HepG2 (cell line): ENCODE data around the gene VAX1. TPM values are rescaled to one million over a fixed set of nuclear protein-coding genes. Genes with fewer than 3 reads are reported as not detected.

ENCODE experiments used
- ATAC-seq: fragments of 200-7000 bp; cut with Tn5 transposase; 3 replicates; pipeline ENCODE4 v1.9.1; 2020; ENCODE audit warnings: mild to moderate bottlenecking, moderate library complexity
- BruUV-seq: library from RNA; stranded (reverse); fragments of 400-500 nt; replicated peaks from 2 replicates; lab custom pipeline; 2021; lab: Mats Ljungman, UMichigan
- CTCF ChIA-PET: fragments of 300-600 bp; formaldehyde crosslinking; extraction: SDS; loops from one replicate; lab custom pipeline; 2021; ENCODE audit warnings: low total read pairs, inconsistent platforms, low intra/inter-chr PET ratio; lab: Yijun Ruan, JAX
- POLR2A ChIA-PET: fragments of 350-600 bp; sonication (Branson Sonifier 250); formaldehyde crosslinking; loops from one replicate; lab custom pipeline; 2020; ENCODE audit warnings: antibody characterized with exemption, inconsistent platforms; lab: Yijun Ruan, JAX
- DNase-seq: peaks from one replicate; pipeline ENCODE4 v3.0.0-alpha.2; 2015; ENCODE audit warnings: low spot score
- FAIRE-seq: peaks from 3 replicates; lab custom pipeline; 2011; peaks lifted over from hg19 to GRCh38; lab: Jason Lieb, UNC
- H2AFZ ChIP-seq: one replicate; pipeline ENCODE4 v1.6.1; 2011; ENCODE audit warnings: low read length, inconsistent platforms
- H3K27ac ChIP-seq: fragments of 300-600 bp; 3 replicates; pipeline ENCODE4 v1.8.0; 2011; ENCODE audit warnings: mixed run types, mild to moderate bottlenecking, mixed read lengths, low read length, inconsistent platforms; ENCODE audit not compliant: insufficient read depth; ENCODE audit errors: extremely low read length
- H3K27me3 ChIP-seq, 2 experiments: fragments of 200-600 bp in 1 of 2; 2 replicates in 1 of 2; 3 replicates in 1 of 2; pipeline versions ENCODE4 v1.6.0 to v1.8.0; 2011; ENCODE audit warnings: low read length in 2 of 2, mild to moderate bottlenecking in 2 of 2, moderate library complexity in 2 of 2, inconsistent platforms in 1 of 2; ENCODE audit not compliant: insufficient read depth in 2 of 2, control insufficient read depth in 1 of 2
- H3K36me3 ChIP-seq, 2 experiments: fragments of 200-600 bp in 1 of 2; replicated peaks in 1 of 2; 2 replicates in 1 of 2; 3 replicates in 1 of 2; pipeline versions ENCODE4 v1.5.1 to v1.8.0; 2011; ENCODE audit warnings: low read length in 2 of 2, inconsistent platforms in 1 of 2; ENCODE audit not compliant: insufficient read depth in 2 of 2, control insufficient read depth in 1 of 2
- H3K4me1 ChIP-seq: 2 replicates; pipeline ENCODE4 v1.5.1; 2012; ENCODE audit warnings: low read length, inconsistent platforms; ENCODE audit not compliant: insufficient read depth
- H3K4me2 ChIP-seq: 2 replicates; pipeline ENCODE4 v1.6.0; 2011; ENCODE audit warnings: low read depth, low read length, inconsistent platforms
- H3K4me3 ChIP-seq, 3 experiments: fragments of 200-600 bp in 1 of 3; sonication (generic), shearing (Covaris generic) in 1 of 3; replicated peaks in 1 of 3; 2 replicates each; pipeline ENCODE4 v1.5.1; 2011 to 2016; ENCODE audit warnings: low read length in 3 of 3, inconsistent platforms in 2 of 3, low read depth in 2 of 3, mild to moderate bottlenecking in 2 of 3, control low read depth in 1 of 3, mixed read lengths in 1 of 3; ENCODE audit not compliant: insufficient read depth in 1 of 3
- H3K79me2 ChIP-seq: one replicate; pipeline ENCODE4 v1.6.1; 2011; ENCODE audit warnings: low read length, inconsistent platforms; ENCODE audit not compliant: insufficient read depth
- H3K9ac ChIP-seq: 2 replicates; pipeline ENCODE4 v1.6.0; 2011; ENCODE audit warnings: mild to moderate bottlenecking, low read depth, low read length, inconsistent platforms; ENCODE audit not compliant: insufficient read depth
- H3K9me3 ChIP-seq: 2 replicates; pipeline ENCODE4 v1.5.1; 2012; ENCODE audit warnings: mild to moderate bottlenecking, low read length
- H4K20me1 ChIP-seq: 2 replicates; pipeline ENCODE4 v1.6.0; 2011; ENCODE audit warnings: inconsistent platforms, mild to moderate bottlenecking, low read length, moderate library complexity; ENCODE audit not compliant: insufficient read depth
- AGO1 ChIP-seq: fragments of 200-400 bp; formaldehyde crosslinking; IDR thresholded peaks from 2 replicates; pipeline ENCODE4 v1.6.1; 2017; ENCODE audit warnings: mild to moderate bottlenecking, low read depth, low read length, moderate library complexity; ENCODE audit not compliant: poor library complexity, severe bottlenecking
- ELF1 ChIP-seq: sonication (generic); formaldehyde crosslinking; IDR thresholded peaks from 2 replicates; pipeline ENCODE4 v1.4.0; 2020; ENCODE audit warnings: missing genetic modification reagents
- NFAT5 ChIP-seq: sonication (generic); formaldehyde crosslinking; IDR thresholded peaks from 2 replicates; pipeline ENCODE4 v1.4.0; 2020; ENCODE audit warnings: missing genetic modification reagents
- ZBTB44 ChIP-seq: sonication (generic); formaldehyde crosslinking; IDR thresholded peaks from 2 replicates; pipeline ENCODE4 v1.4.0; 2020; ENCODE audit warnings: missing genetic modification reagents
- WGBS: methylation state at CpG from one replicate; pipeline ENCODE4 v1.1.6; 2017; ENCODE audit warnings: low lambda C conversion rate; 5-methylcytosine and 5-hydroxymethylcytosine counted together
- in situ Hi-C: cut with HindIII; loops from 2 replicates; pipeline ENCODE4 v1.10.0; 2017; ENCODE audit warnings: low pct_unique_long_range_greater_than_20kb; ENCODE audit not compliant: extremely low pct_ligation_motif_present
- intact Hi-C: fragments of 100-400 bp; cut with micrococcal nuclease; formaldehyde crosslinking; loops from one replicate; pipeline ENCODE4 v1.10.0; 2022; ENCODE audit not compliant: unreplicated experiment
- polyA plus RNA-seq, 8 experiments: library from polyadenylated mRNA; depleted of rRNA in 3 of 8; stranded (reverse) in 7 of 8; unstranded in 1 of 8; fragments of >200 nt; fragmentation: Illumina TruSeq in 4 of 8; extraction: Trizol in 4 of 8; gene quantifications; 2 replicates each; pipeline versions ENCODE4 v1.2.1 to v1.2.3, GENCODE V29; 2011 to 2016; ENCODE audit warnings: low read depth in 4 of 8, missing spikeins in 1 of 8, mixed read lengths in 1 of 8; ENCODE audit not compliant: insufficient read depth in 1 of 8
- total RNA-seq, 5 experiments: library from RNA; depleted of rRNA; stranded (reverse); fragments of >200 nt; fragmentation: Illumina TruSeq; extraction: Trizol; gene quantifications; 2 replicates each; pipeline ENCODE4 v1.2.3, GENCODE V29; 2016; ENCODE audit warnings: low read depth in 1 of 5
- TF ChIP-seq, protein P1 (sequence below): sonication (generic); formaldehyde crosslinking; IDR thresholded peaks from 2 replicates; pipeline ENCODE4 v1.5.0; 2020; ENCODE audit warnings: mild to moderate bottlenecking, missing genetic modification reagents, borderline replicate concordance
- TF ChIP-seq, protein P2 (sequence below): sonication (generic); formaldehyde crosslinking; IDR thresholded peaks from 2 replicates; pipeline ENCODE4 v1.9.0; 2021; ENCODE audit warnings: missing genetic modification reagents, mild to moderate bottlenecking, borderline replicate concordance

Gene VAX1
- total and polyA plus RNA-seq, 2 of the 13 experiments (the other 11 are each of a cell fraction or from before 2014, with no cell fraction given), result not detected

DNA sequence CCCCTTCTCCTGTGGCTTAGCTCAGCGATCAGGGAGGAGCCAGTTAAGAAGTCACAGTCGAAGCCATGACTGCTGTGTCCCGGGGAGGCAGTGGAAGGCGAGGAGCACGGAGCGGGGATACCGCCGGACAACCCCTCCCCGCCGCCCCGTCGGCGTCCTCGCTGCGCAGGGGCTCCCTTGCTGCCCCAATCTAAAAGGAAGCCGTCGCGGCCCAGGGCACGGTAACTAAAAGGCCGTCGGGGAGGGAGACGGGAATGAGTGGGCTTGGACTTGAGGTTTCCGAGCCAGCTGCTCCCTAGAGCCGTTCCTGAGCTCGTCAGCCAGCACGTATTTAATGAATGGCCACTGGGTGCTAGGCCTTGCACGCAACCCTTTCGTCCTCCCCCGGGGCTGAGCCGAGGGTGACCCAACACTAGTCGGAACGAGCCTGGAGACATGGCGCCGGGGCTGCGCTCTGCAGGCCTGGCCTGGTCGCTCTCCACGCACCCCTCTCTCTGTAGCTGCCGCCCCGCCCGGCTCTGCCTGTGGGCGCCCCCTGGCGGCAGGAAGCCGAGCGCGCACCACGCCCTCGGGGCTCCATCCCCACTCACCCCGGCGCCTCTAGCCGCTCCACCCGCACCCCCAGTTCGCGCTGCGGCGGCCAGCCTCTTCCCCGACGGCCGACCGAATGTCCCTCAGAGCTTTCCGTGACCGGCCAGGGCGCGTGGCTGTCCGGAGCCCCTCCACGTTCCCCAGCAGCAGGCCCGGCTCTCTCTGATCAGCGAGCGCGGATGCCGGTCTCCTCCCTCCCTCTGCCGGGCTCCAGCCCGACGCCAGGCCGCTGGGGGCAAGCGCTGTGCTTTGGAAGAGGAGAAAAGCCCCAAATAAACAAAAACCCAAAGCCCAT lies 30.0 kb upstream of the VAX1 start:
- Histone ChIP-seq H3K4me2 (peak overlapping the region; percentile 72), H2AFZ (no peak overlapping the region), H3K27ac (no peak overlapping the region), H3K4me3 (peak overlapping the region in 2 of 3 experiments; percentile 19 to 55; a peak in 1 of 6 replicates), H3K9me3 (no peaks in the 10 kb centered on the region), H4K20me1 (no peaks in the 10 kb centered on the region), H3K27me3 (peaks cover 5 to 85% of the 10 kb centered on the region in 2 experiments), H3K36me3 (no peaks in the 10 kb centered on the region), H3K4me1 (peaks cover 17% of the 10 kb centered on the region), H3K79me2 (no peaks in the 10 kb centered on the region), H3K9ac (no peak overlapping the region)
- CTCF ChIA-PET, result interaction anchor here (1.2 to 5.0 kb wide), 2 partner anchors 8 to 371 kb away, joined by 4 to 60 read pairs; no protein-coding TSS in a partner anchor
- FAIRE-seq (no peak), DNase-seq (no peak), ATAC-seq (peak; percentile 93)
- intact Hi-C loops (loop anchor here (5.0 kb wide), 1 partner anchor 166 kb away; no protein-coding TSS in a partner anchor), in situ Hi-C loops (loop anchor here (5.0 to 10.0 kb wide), 2 partner anchors 163 to 371 kb away; partner anchors contain the start of gene SHTN1)
- POLR2A ChIA-PET, result no interaction called here
- no TSS peak for BruUV-seq
- WGBS, result 43% methylated on average over 34 of the region's 75 CpGs
- no peak for TF ChIP-seq ELF1 (CRISPR knock-in tag)
- TF ChIP-seq, protein P1, sequence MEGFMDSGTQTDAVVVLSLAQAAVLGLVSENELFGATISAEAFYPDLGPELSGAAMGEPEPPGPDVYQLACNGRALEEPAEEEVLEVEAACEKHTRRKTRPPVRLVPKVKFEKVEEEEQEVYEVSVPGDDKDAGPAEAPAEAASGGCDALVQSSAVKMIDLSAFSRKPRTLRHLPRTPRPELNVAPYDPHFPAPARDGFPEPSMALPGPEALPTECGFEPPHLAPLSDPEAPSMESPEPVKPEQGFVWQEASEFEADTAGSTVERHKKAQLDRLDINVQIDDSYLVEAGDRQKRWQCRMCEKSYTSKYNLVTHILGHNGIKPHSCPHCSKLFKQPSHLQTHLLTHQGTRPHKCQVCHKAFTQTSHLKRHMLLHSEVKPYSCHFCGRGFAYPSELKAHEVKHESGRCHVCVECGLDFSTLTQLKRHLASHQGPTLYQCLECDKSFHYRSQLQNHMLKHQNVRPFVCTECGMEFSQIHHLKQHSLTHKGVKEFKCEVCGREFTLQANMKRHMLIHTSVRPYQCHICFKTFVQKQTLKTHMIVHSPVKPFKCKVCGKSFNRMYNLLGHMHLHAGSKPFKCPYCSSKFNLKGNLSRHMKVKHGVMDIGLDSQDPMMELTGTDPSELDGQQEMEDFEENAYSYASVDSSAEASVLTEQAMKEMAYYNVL (CRISPR knock-in tag), result peak; percentile 45; the same call in 1 of the 2 replicates
- TF ChIP-seq, protein P2, sequence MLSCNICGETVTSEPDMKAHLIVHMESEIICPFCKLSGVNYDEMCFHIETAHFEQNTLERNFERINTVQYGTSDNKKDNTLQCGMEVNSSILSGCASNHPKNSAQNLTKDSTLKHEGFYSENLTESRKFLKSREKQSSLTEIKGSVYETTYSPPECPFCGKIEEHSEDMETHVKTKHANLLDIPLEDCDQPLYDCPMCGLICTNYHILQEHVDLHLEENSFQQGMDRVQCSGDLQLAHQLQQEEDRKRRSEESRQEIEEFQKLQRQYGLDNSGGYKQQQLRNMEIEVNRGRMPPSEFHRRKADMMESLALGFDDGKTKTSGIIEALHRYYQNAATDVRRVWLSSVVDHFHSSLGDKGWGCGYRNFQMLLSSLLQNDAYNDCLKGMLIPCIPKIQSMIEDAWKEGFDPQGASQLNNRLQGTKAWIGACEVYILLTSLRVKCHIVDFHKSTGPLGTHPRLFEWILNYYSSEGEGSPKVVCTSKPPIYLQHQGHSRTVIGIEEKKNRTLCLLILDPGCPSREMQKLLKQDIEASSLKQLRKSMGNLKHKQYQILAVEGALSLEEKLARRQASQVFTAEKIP (CRISPR knock-in tag), result no peak
- TF ChIP-seq AGO1, result no peak
- TF ChIP-seq NFAT5 (CRISPR knock-in tag), result 0 out of 2 replicates have a peak, but pooled peaks have one; percentile 45
- no peak for TF ChIP-seq ZBTB44 (CRISPR knock-in tag)
